Activated CD4-positive, alpha-beta memory T cell treated with anti-CD3 and anti-CD28 coated beads for 36 hours (primary cell): ENCODE data around the gene PADI6. TPM values are rescaled to one million over a fixed set of nuclear protein-coding genes. Genes with fewer than 3 reads are reported as not detected.
A peak's percentile ranks its signal among the peaks of the same experiment; 100 is the strongest.

ENCODE experiments used
- CTCF ChIA-PET: fragments of 350-600 bp; sonication (Branson Sonifier 250); formaldehyde crosslinking; loops from one replicate; lab custom pipeline; 2021; ENCODE audit warnings: antibody characterized with exemption, inconsistent platforms; lab: Charles Lee
- POLR2A ChIA-PET: fragments of 350-600 bp; sonication (Branson Sonifier 250); formaldehyde crosslinking; loops from one replicate; lab custom pipeline; 2021; ENCODE audit warnings: antibody characterized with exemption; lab: Charles Lee
- DNase-seq: peaks from one replicate; pipeline ENCODE4 v3.0.0-alpha.2; 2020
- H3K27ac Mint-ChIP-seq: one replicate; pipeline ENCODE4 v1.8.0; 2021; ENCODE audit warnings: mixed read lengths
- H3K27me3 Mint-ChIP-seq: one replicate; pipeline ENCODE4 v1.8.0; 2021; ENCODE audit warnings: mixed read lengths
- H3K36me3 Mint-ChIP-seq: one replicate; pipeline ENCODE4 v1.8.0; 2021; ENCODE audit warnings: mixed read lengths
- H3K4me1 Mint-ChIP-seq: one replicate; pipeline ENCODE4 v1.8.0; 2021; ENCODE audit warnings: low read depth, mixed read lengths
- H3K4me3 Mint-ChIP-seq: one replicate; pipeline ENCODE4 v1.8.0; 2021; ENCODE audit warnings: mild to moderate bottlenecking, mixed read lengths
- H3K9me3 Mint-ChIP-seq: one replicate; pipeline ENCODE4 v1.8.0; 2021; ENCODE audit warnings: mixed read lengths
- intact Hi-C: fragments of 100-400 bp; cut with micrococcal nuclease; formaldehyde crosslinking; loops from one replicate; pipeline ENCODE4 v1.15.1; 2023
- total RNA-seq, 2 experiments: library from RNA; stranded (reverse); gene quantifications; one replicate each; pipeline ENCODE4 v1.2.3, GENCODE V29; 2021

PADI6 gene
- total RNA-seq, 2 experiments from 2014 or later: not detected

GRCh38 chr1:17347769-17348592, 24.0 kb upstream of the PADI6 start:
- CTCF ChIA-PET: no interaction called here
- H3K36me3 Mint-ChIP-seq: no peaks in the 10 kb centered on the region
- H3K9me3 Mint-ChIP-seq: no peaks in the 10 kb centered on the region
- no peak overlapping the region for H3K27ac Mint-ChIP-seq
- intact Hi-C loops: no loop called here
- POLR2A ChIA-PET: no interaction called here
- H3K4me1 Mint-ChIP-seq: no peaks in the 10 kb centered on the region
- H3K4me3 Mint-ChIP-seq: no peak overlapping the region
- DNase-seq: no peak
- peaks cover 7% of the 10 kb centered on the region for H3K27me3 Mint-ChIP-seq

DNA sequence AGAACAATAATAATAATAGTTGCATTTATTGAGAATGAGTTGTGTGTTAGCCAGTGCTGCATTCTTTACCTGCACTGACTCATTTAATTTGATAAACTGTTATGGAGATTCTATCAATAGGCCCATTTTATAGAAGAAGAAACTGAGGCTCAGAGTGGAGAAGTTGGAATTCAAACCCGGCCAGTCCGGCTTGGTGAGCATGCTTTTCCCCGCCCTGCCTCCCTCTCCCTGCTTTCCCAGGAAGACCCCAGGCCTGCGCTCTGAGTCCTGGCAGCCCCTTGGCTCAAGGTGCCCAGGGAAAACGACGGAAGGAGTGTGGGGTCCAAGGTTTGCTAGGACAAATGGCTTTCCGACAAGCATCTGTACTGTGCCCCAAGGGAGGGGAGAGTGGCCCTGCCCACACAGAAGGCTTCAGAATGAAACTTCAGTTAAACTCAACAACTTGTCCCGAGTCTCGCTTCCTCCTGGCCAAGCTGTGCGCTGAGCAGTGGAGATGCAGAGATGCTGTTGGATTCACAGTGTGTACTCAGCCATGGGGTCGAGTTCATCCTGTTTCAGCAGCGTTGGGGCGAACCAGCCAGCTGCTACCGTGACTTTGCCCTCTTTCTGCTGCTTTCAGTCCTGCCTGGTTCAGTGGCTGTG, 23.3 kb upstream of the PADI6 start:
- intact Hi-C loops: no loop called here
- H3K4me3 Mint-ChIP-seq: no peak overlapping the region
- no peaks in the 10 kb centered on the region for H3K4me1 Mint-ChIP-seq
- no peaks in the 10 kb centered on the region for H3K36me3 Mint-ChIP-seq
- POLR2A ChIA-PET: no interaction called here
- H3K9me3 Mint-ChIP-seq: no peaks in the 10 kb centered on the region
- H3K27ac Mint-ChIP-seq: no peak overlapping the region
- H3K27me3 Mint-ChIP-seq: peaks cover 8% of the 10 kb centered on the region
- CTCF ChIA-PET: no interaction called here
- DNase-seq: no peak

DNA sequence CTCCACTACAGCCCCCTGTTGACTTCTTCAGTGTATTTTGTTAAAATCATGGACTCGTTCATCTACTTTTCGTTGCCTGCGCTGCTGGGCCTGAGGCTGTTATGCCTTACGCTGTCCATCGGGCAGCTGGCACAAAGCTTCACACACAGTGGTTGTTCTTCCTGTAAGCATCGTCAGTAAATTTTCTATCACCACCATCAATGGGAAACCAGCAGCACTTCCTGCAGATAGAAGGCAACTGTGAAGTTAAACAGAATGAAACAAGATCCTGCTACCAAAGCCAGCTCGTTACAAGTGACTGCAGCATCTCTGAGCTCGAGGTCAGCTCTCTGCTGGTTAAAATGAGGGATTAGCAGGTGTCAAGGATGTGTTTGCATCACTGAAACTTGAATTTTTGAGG, 21.9 kb upstream of the PADI6 start:
- Mint-ChIP-seq H3K4me1 (no peaks in the 10 kb centered on the region), H3K27me3 (peaks cover 8% of the 10 kb centered on the region), H3K4me3 (no peak overlapping the region), H3K27ac (no peak overlapping the region), H3K9me3 (no peaks in the 10 kb centered on the region), H3K36me3 (no peaks in the 10 kb centered on the region)
- ChIA-PET CTCF (interaction anchor here (1.4 kb wide), 1 partner anchor 13 kb away, joined by 5 read pairs; no protein-coding TSS in a partner anchor), POLR2A (no interaction called here)
- intact Hi-C loops: no loop called here
- no peak for DNase-seq

DNA sequence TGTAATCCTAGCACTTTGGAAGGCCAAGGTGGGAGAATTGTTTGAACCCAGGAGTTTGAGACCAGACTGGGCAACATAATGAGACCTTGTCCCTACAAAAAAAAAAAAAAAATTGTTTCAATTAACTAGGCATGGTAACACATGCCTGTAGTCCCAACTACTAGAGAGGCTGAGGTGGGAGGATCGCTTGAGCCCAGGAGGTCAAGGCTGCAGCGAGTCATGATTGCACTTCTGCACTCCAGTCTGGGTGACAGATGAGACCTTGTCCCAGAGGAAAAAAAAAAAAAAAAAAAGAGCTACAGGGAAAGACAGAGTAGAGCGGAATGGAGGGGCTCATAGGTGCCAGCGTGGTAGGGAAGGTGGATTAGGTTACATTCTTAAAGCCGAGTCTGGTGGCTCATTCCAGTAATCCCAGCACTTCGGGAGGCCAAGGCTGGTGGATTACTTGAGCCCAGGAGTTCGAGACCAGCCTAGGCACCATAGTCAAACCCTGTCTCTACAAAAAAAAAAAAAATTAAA, 21.0 kb upstream of the PADI6 start:
- Mint-ChIP-seq H3K4me3 (no peak overlapping the region), H3K27ac (no peak overlapping the region), H3K36me3 (no peaks in the 10 kb centered on the region), H3K4me1 (no peaks in the 10 kb centered on the region), H3K27me3 (peaks cover 8% of the 10 kb centered on the region), H3K9me3 (no peaks in the 10 kb centered on the region)
- POLR2A ChIA-PET: no interaction called here
- CTCF ChIA-PET: interaction anchor here (1.4 kb wide), 1 partner anchor 14 kb away, joined by 5 read pairs; no protein-coding TSS in a partner anchor
- DNase-seq: no peak
- intact Hi-C loops: no loop called here

DNA sequence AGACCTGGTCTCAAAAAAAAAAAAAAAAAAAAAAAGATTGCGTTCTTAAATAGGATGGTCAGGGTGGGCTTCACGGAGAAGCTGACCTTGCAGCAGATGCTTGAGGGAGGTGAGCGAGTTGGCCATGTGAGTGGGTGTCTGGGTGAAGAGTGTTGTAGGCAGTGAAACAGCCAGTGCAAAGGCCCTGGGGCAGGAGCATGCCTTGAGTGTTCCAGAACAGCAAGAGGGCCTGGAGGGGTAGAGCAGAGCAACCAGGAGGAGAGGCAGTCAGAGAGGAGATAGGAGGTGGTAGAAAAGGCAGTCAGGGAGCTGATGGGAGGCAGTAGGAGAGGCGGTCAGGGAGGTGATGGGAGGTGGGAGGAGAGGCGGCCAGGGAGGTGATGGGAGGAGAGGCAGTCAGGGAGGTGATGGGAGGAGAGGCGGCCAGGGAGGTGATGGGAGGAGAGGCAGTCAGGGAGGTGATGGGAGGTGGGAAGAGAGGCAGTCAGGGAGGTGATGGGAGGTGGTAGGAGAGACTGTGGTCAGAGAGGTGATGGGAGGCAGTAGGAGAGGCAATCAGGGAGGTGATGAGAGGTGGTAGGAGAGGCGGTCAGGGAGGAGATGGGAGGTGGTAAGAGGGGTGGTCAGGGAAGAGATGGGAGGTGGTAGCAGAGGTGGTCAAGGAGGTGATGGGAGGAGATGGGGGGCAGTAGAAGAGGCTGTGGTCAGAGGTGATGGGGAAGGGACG, 20.2 kb upstream of the PADI6 start:
- peaks cover 6% of the 10 kb centered on the region for H3K27me3 Mint-ChIP-seq
- ChIA-PET POLR2A (no interaction called here), CTCF (no interaction called here)
- H3K27ac Mint-ChIP-seq: no peak overlapping the region
- no peak overlapping the region for H3K4me3 Mint-ChIP-seq
- intact Hi-C loops: no loop called here
- no peak for DNase-seq
- H3K4me1 Mint-ChIP-seq: no peaks in the 10 kb centered on the region
- no peaks in the 10 kb centered on the region for H3K36me3 Mint-ChIP-seq
- H3K9me3 Mint-ChIP-seq: no peaks in the 10 kb centered on the region

- H3K27ac Mint-ChIP-seq: no peak overlapping the region
- POLR2A ChIA-PET: no interaction called here
- DNase-seq: no peak
- no peaks in the 10 kb centered on the region for H3K4me1 Mint-ChIP-seq
- H3K9me3 Mint-ChIP-seq: no peaks in the 10 kb centered on the region
- H3K4me3 Mint-ChIP-seq: no peak overlapping the region
- CTCF ChIA-PET: no interaction called here
- peaks cover 6% of the 10 kb centered on the region for H3K27me3 Mint-ChIP-seq
- intact Hi-C loops: no loop called here
- H3K36me3 Mint-ChIP-seq: no peaks in the 10 kb centered on the region
Observed at GRCh38 chr1:17352419-17352909, 19.5 kb upstream of the PADI6 start.

GRCh38 chr1:17355898-17356297, 16.1 kb upstream of the PADI6 start:
- CTCF ChIA-PET: interaction anchor here (0.6 to 0.7 kb wide), 2 partner anchors 46 to 1491 kb away, joined by 3 to 4 read pairs; no protein-coding TSS in a partner anchor
- no peaks in the 10 kb centered on the region for H3K9me3 Mint-ChIP-seq
- no peak overlapping the region for H3K27ac Mint-ChIP-seq
- H3K36me3 Mint-ChIP-seq: no peaks in the 10 kb centered on the region
- intact Hi-C loops: no loop called here
- no peaks in the 10 kb centered on the region for H3K4me1 Mint-ChIP-seq
- DNase-seq: peak; percentile 10
- POLR2A ChIA-PET: no interaction called here
- H3K27me3 Mint-ChIP-seq: peaks cover 2% of the 10 kb centered on the region
- no peak overlapping the region for H3K4me3 Mint-ChIP-seq

DNA sequence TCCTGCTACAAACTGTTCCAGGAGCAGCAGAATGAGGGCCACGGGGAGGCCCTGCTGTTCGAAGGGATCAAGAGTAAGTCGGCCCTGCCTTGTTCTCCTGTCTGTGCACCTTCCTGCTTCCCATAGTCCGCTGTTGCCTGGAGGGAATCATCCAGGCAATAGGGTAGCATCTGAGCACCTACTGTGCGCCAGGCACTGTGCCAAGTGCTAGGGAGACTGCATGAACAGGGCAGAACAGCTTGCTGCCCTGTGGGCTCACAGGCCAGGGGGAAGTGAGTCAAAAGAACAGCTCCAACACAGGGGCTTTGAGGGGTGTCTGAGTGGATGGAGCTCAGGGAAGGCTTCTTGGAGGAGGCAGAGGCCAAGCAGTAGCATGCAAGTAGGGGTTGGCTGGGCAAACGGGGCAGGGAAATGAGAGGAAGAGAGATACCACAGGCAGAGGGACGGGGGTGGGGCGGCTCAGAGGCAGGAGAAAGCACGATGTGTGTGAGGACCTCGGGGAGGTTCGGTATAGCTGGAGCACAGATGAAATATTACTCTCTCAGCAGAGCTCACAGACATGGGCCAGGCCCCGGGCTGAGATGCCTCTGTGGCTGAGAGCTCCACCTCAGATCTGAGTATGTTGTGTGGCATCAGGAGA, 15.5 kb upstream of the PADI6 start:
- no peak overlapping the region for H3K4me3 Mint-ChIP-seq
- no peak overlapping the region for H3K27ac Mint-ChIP-seq
- H3K4me1 Mint-ChIP-seq: no peaks in the 10 kb centered on the region
- ChIA-PET CTCF (interaction anchor here (0.6 kb wide), 1 partner anchor 1491 kb away, joined by 4 read pairs; no protein-coding TSS in a partner anchor), POLR2A (no interaction called here)
- H3K9me3 Mint-ChIP-seq: no peaks in the 10 kb centered on the region
- H3K27me3 Mint-ChIP-seq: peaks cover 2% of the 10 kb centered on the region
- intact Hi-C loops: no loop called here
- no peak for DNase-seq
- no peaks in the 10 kb centered on the region for H3K36me3 Mint-ChIP-seq

DNA sequence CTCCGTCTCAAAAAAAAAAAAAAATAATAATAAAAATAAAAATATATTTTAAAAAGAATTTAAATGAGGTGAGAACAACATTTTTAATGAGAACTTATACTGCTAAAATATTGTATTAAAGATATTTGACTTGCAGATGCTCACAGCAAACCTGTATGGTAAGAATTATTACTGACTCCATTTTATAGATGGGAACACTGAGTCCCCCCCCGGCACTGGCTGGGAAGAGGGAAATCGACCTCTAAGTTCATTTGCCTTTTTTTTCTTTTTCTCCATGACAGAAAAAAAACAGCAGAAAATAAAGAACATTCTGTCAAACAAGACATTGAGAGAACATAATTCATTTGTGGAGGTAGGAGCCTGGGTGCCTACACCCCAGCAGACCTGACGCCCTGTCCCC, 13.4 kb upstream of the PADI6 start:
- intact Hi-C loops: no loop called here
- no peaks in the 10 kb centered on the region for H3K9me3 Mint-ChIP-seq
- no peak overlapping the region for H3K27ac Mint-ChIP-seq
- H3K27me3 Mint-ChIP-seq: peaks cover under 1% of the 10 kb centered on the region
- ChIA-PET POLR2A (no interaction called here), CTCF (no interaction called here)
- H3K36me3 Mint-ChIP-seq: no peaks in the 10 kb centered on the region
- no peak overlapping the region for H3K4me3 Mint-ChIP-seq
- no peaks in the 10 kb centered on the region for H3K4me1 Mint-ChIP-seq
- no peak for DNase-seq

- H3K4me1 Mint-ChIP-seq: no peaks in the 10 kb centered on the region
- no peaks in the 10 kb centered on the region for H3K9me3 Mint-ChIP-seq
- peaks cover 2% of the 10 kb centered on the region for H3K27me3 Mint-ChIP-seq
- ChIA-PET CTCF (no interaction called here), POLR2A (no interaction called here)
- no peak overlapping the region for H3K27ac Mint-ChIP-seq
- no peak for DNase-seq
- intact Hi-C loops: no loop called here
- H3K36me3 Mint-ChIP-seq: no peaks in the 10 kb centered on the region
- H3K4me3 Mint-ChIP-seq: no peak overlapping the region
Observed at GRCh38 chr1:17359031-17359430, 13.0 kb upstream of the PADI6 start.

DNA sequence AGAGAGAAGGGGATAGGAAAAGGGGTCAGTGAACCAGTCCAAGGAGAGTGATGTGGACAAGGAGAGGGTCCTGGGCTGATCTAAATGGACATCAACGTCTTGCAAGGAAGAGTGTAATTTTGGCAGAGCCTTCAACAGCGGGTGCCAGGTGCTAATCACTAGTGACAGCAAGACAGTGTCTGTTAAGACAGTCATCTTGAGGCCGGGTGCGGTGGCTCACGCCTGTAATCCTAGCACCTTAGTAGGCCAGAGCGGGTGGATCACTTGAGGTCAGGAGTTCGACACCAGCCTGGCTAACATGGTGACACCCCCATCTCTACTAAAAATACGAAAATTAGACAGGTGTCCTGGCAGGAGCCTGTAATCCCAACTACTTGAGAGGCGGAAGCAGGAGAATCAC, 12.2 kb upstream of the PADI6 start:
- Mint-ChIP-seq H3K27ac (no peak overlapping the region), H3K36me3 (no peaks in the 10 kb centered on the region), H3K4me1 (no peaks in the 10 kb centered on the region), H3K27me3 (peaks cover 5% of the 10 kb centered on the region), H3K4me3 (no peak overlapping the region), H3K9me3 (no peaks in the 10 kb centered on the region)
- intact Hi-C loops: no loop called here
- DNase-seq: no peak
- ChIA-PET POLR2A (no interaction called here), CTCF (no interaction called here)
